ENCODE data around the gene SLC2A9. TPM values are rescaled to one million over a fixed set of nuclear protein-coding genes. Genes with fewer than 3 reads are reported as not detected.
A peak's percentile ranks its signal among the peaks of the same experiment; 100 is the strongest.

SLC2A9 gene
- total and polyA plus RNA-seq, 2 of the 13 experiments (the other 11 are each of a cell fraction or from before 2014, with no cell fraction given) = 36.2 to 42.3 TPM

GRCh38 chr4:9996319-9997110 lies 24.8 kb downstream of the SLC2A9 start (continued):
- TF ChIP-seq SP1 (IDR thresholded peaks at IDR 0.05) = no peak
- no peak for TF ChIP-seq SP1 (CRISPR knock-in tag; IDR thresholded peaks at IDR 0.05)
- TF ChIP-seq, protein P1, sequence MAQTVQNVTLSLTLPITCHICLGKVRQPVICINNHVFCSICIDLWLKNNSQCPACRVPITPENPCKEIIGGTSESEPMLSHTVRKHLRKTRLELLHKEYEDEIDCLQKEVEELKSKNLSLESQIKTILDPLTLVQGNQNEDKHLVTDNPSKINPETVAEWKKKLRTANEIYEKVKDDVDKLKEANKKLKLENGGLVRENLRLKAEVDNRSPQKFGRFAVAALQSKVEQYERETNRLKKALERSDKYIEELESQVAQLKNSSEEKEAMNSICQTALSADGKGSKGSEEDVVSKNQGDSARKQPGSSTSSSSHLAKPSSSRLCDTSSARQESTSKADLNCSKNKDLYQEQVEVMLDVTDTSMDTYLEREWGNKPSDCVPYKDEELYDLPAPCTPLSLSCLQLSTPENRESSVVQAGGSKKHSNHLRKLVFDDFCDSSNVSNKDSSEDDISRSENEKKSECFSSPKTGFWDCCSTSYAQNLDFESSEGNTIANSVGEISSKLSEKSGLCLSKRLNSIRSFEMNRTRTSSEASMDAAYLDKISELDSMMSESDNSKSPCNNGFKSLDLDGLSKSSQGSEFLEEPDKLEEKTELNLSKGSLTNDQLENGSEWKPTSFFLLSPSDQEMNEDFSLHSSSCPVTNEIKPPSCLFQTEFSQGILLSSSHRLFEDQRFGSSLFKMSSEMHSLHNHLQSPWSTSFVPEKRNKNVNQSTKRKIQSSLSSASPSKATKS (CRISPR knock-in tag; IDR thresholded peaks at IDR 0.05) = no peak
- no peak for TF ChIP-seq PRPF4 (IDR thresholded peaks at IDR 0.05; ENCODE audit: low read depth, low read length, poor library complexity, severe bottlenecking)
- TF ChIP-seq TBP (CRISPR knock-in tag; IDR thresholded peaks at IDR 0.05) = no peak
- TF ChIP-seq RBM39 (IDR thresholded peaks at IDR 0.05; ENCODE audit: low read depth, low read length, poor library complexity, severe bottlenecking) = no peak
- TF ChIP-seq FOXA3 (CRISPR knock-in tag; IDR thresholded peaks at IDR 0.05) = peak; percentile 16; the same call in 1 of the 2 replicates
- TF ChIP-seq ZNF761 (CRISPR knock-in tag; conservative IDR thresholded peaks at IDR 0.05) = no peak
- TF ChIP-seq NCOA2 (CRISPR knock-in tag; IDR thresholded peaks at IDR 0.05) = no peak
- no peak for TF ChIP-seq ETV5 (CRISPR knock-in tag; IDR thresholded peaks at IDR 0.05; ENCODE audit: borderline replicate concordance)
- no peak for TF ChIP-seq YY1 (IDR thresholded peaks at IDR 0.05; ENCODE audit: insufficient read depth, insufficient replicate concordance, low read depth, low read length)
- TF ChIP-seq ZC3H13 (CRISPR knock-in tag; IDR thresholded peaks at IDR 0.05) = no peak
- TF ChIP-seq NR2F2 (IDR thresholded peaks at IDR 0.05; ENCODE audit: borderline replicate concordance, low read depth) = no peak
- TF ChIP-seq ZGPAT (CRISPR knock-in tag; IDR thresholded peaks at IDR 0.05) = peak; percentile 39; the same call in 1 of the 2 replicates
- TF ChIP-seq BORCS8-MEF2B (CRISPR knock-in tag; IDR thresholded peaks at IDR 0.05) = no peak
- TF ChIP-seq GATAD2A (CRISPR knock-in tag; IDR thresholded peaks at IDR 0.05) = 0 out of 2 replicates have a peak, but pooled peaks have one; percentile 29
- TF ChIP-seq CCDC6 (CRISPR knock-in tag; IDR thresholded peaks at IDR 0.05) = no peak
- no peak for TF ChIP-seq NAIF1 (CRISPR knock-in tag; IDR thresholded peaks at IDR 0.05; ENCODE audit: borderline replicate concordance)
- no peak for TF ChIP-seq FUBP1 (CRISPR knock-in tag; IDR thresholded peaks at IDR 0.05; ENCODE audit: borderline replicate concordance)
- no peak for TF ChIP-seq ZC3H4 (CRISPR knock-in tag; IDR thresholded peaks at IDR 0.05; ENCODE audit: borderline replicate concordance)
- no peak for TF ChIP-seq ZNF232 (CRISPR knock-in tag; IDR thresholded peaks at IDR 0.05; ENCODE audit: borderline replicate concordance)
- no peak for TF ChIP-seq U2AF1 (optimal IDR thresholded peaks at IDR 0.05; ENCODE audit: low read depth, low read length)
- TF ChIP-seq SAP130 (CRISPR knock-in tag; IDR thresholded peaks at IDR 0.05; ENCODE audit: low read depth) = peak; percentile 42
- TF ChIP-seq ZNF329 (CRISPR knock-in tag; IDR thresholded peaks at IDR 0.05; ENCODE audit: low read depth) = no peak

Measured in HepG2 (cell line).